Measurements from ENCODE around the gene MAPKAP1. TPM values are rescaled to one million over a fixed set of nuclear protein-coding genes. Genes with fewer than 3 reads are reported as not detected.
A peak's percentile ranks its signal among the peaks of the same experiment; 100 is the strongest.

Gene MAPKAP1
- polyA plus RNA-seq, 4 donors: 38.4 to 57.4 (median 43.6) TPM

- Histone ChIP-seq H3K27ac (ENCODE audit: low read depth in 1 of 3, low read length in 2 of 3) (no peak overlapping the region), H3K27me3 (ENCODE audit: control insufficient read depth in 3 of 3, insufficient read depth in 3 of 3, low read length in 3 of 3) (no peaks in the 10 kb centered on the region), H3K9me3 (ENCODE audit: control insufficient read depth in 2 of 2, insufficient read depth in 1 of 2, low read depth in 1 of 2, low read length in 1 of 2) (no peaks in the 10 kb centered on the region), H3K4me3 (ENCODE audit: low read depth in 1 of 3, low read length in 3 of 3) (no peak overlapping the region), H3K4me1 (ENCODE audit: control insufficient read depth in 3 of 3, insufficient read depth in 2 of 3, low read depth in 1 of 3, low read length in 2 of 3) (peaks cover 0 to 8% (median 3%) of the 10 kb centered on the region in 3 donors), H3K36me3 (ENCODE audit: control insufficient read depth in 3 of 3, insufficient read depth in 2 of 3, low read depth in 1 of 3, low read length in 3 of 3) (peaks cover 2 to 8% (median 3%) of the 10 kb centered on the region in 3 donors)
- 44 to 71% (median 61%) methylated on average over 12 of the region's 12 CpGs for WGBS, 3 donors
- FAIRE-seq: no peak
- DNase-seq: no peak
Measured at GRCh38 chr9:125541840-125542243, 165.2 kb downstream of the MAPKAP1 start.

GRCh38 chr9:125540497-125540896 is 166.5 kb downstream of the MAPKAP1 start:
- Histone ChIP-seq H3K4me3 (ENCODE audit: low read depth in 1 of 3, low read length in 3 of 3) (no peak overlapping the region), H3K9me3 (ENCODE audit: control insufficient read depth in 2 of 2, insufficient read depth in 1 of 2, low read depth in 1 of 2, low read length in 1 of 2) (no peaks in the 10 kb centered on the region), H3K4me1 (ENCODE audit: control insufficient read depth in 3 of 3, insufficient read depth in 2 of 3, low read depth in 1 of 3, low read length in 2 of 3) (peaks cover 0 to 8% (median 3%) of the 10 kb centered on the region in 3 donors), H3K27ac (ENCODE audit: low read depth in 1 of 3, low read length in 2 of 3) (no peak overlapping the region), H3K36me3 (ENCODE audit: control insufficient read depth in 3 of 3, insufficient read depth in 2 of 3, low read depth in 1 of 3, low read length in 3 of 3) (peaks cover 0 to 3% (median 0%) of the 10 kb centered on the region in 3 donors), H3K27me3 (ENCODE audit: control insufficient read depth in 3 of 3, insufficient read depth in 3 of 3, low read length in 3 of 3) (no peaks in the 10 kb centered on the region)
- FAIRE-seq (no peak), DNase-seq (no peak)
- WGBS, 3 donors: 94 to 97% (median 96%) methylated on average over 3 of the region's 3 CpGs

GRCh38 chr9:125538092-125538473 is 168.9 kb downstream of the MAPKAP1 start:
- Histone ChIP-seq H3K9me3 (ENCODE audit: control insufficient read depth in 2 of 2, insufficient read depth in 1 of 2, low read depth in 1 of 2, low read length in 1 of 2) (no peaks in the 10 kb centered on the region), H3K27ac (ENCODE audit: low read depth in 1 of 3, low read length in 2 of 3) (no peak overlapping the region), H3K27me3 (ENCODE audit: control insufficient read depth in 3 of 3, insufficient read depth in 3 of 3, low read length in 3 of 3) (no peaks in the 10 kb centered on the region), H3K4me1 (ENCODE audit: control insufficient read depth in 3 of 3, insufficient read depth in 2 of 3, low read depth in 1 of 3, low read length in 2 of 3) (peaks cover 0 to 5% (median 3%) of the 10 kb centered on the region in 3 donors), H3K36me3 (ENCODE audit: control insufficient read depth in 3 of 3, insufficient read depth in 2 of 3, low read depth in 1 of 3, low read length in 3 of 3) (peaks cover 0 to 3% (median 2%) of the 10 kb centered on the region in 3 donors), H3K4me3 (ENCODE audit: low read depth in 1 of 3, low read length in 3 of 3) (no peak overlapping the region)
- FAIRE-seq (no peak), DNase-seq (peak; percentile 35 to 77)
- 8 to 35% (median 26%) methylated on average over 2 of the region's 2 CpGs for WGBS, 3 donors

- H3K4me1 ChIP-seq (ENCODE audit: control insufficient read depth in 3 of 3, insufficient read depth in 2 of 3, low read depth in 1 of 3, low read length in 2 of 3): peaks cover 0 to 5% (median 3%) of the 10 kb centered on the region in 3 donors
- no peak overlapping the region for H3K4me3 ChIP-seq (ENCODE audit: low read depth in 1 of 3, low read length in 3 of 3)
- DNase-seq (no peak), FAIRE-seq (no peak)
- no peaks in the 10 kb centered on the region for H3K9me3 ChIP-seq (ENCODE audit: control insufficient read depth in 2 of 2, insufficient read depth in 1 of 2, low read depth in 1 of 2, low read length in 1 of 2)
- peak overlapping the region in 1 of 3 donors; percentile 55 for H3K27ac ChIP-seq (ENCODE audit: low read depth in 1 of 3, low read length in 2 of 3)
- no peaks in the 10 kb centered on the region for H3K27me3 ChIP-seq (ENCODE audit: control insufficient read depth in 3 of 3, insufficient read depth in 3 of 3, low read length in 3 of 3)
- 83 to 97% (median 88%) methylated on average over 2 of the region's 2 CpGs for WGBS, 3 donors
- peaks cover 0 to 2% (median 0%) of the 10 kb centered on the region in 3 donors for H3K36me3 ChIP-seq (ENCODE audit: control insufficient read depth in 3 of 3, insufficient read depth in 2 of 3, low read depth in 1 of 3, low read length in 3 of 3)
Measured at GRCh38 chr9:125537442-125538091, 169.4 kb downstream of the MAPKAP1 start.

- H3K4me3 ChIP-seq (ENCODE audit: low read depth in 1 of 3, low read length in 3 of 3): no peak overlapping the region
- H3K4me1 ChIP-seq (ENCODE audit: control insufficient read depth in 3 of 3, insufficient read depth in 2 of 3, low read depth in 1 of 3, low read length in 2 of 3): peaks cover 0 to 5% (median 3%) of the 10 kb centered on the region in 3 donors
- no peaks in the 10 kb centered on the region for H3K27me3 ChIP-seq (ENCODE audit: control insufficient read depth in 3 of 3, insufficient read depth in 3 of 3, low read length in 3 of 3)
- H3K27ac ChIP-seq (ENCODE audit: low read depth in 1 of 3, low read length in 2 of 3): no peak overlapping the region
- DNase-seq (no peak), FAIRE-seq (no peak)
- WGBS, 3 donors: 73 to 80% (median 76%) methylated on average over 1 of the region's 1 CpG
- H3K36me3 ChIP-seq (ENCODE audit: control insufficient read depth in 3 of 3, insufficient read depth in 2 of 3, low read depth in 1 of 3, low read length in 3 of 3): peaks cover 0 to 2% (median 0%) of the 10 kb centered on the region in 3 donors
- H3K9me3 ChIP-seq (ENCODE audit: control insufficient read depth in 2 of 2, insufficient read depth in 1 of 2, low read depth in 1 of 2, low read length in 1 of 2): no peaks in the 10 kb centered on the region
Measured at GRCh38 chr9:125536776-125537175, 170.2 kb downstream of the MAPKAP1 start.

GRCh38 chr9:125536167-125536772 is 170.7 kb downstream of the MAPKAP1 start:
- H3K4me3 ChIP-seq (ENCODE audit: low read depth in 1 of 3, low read length in 3 of 3): no peak overlapping the region
- H3K27ac ChIP-seq (ENCODE audit: low read depth in 1 of 3, low read length in 2 of 3): no peak overlapping the region
- DNase-seq (no peak), FAIRE-seq (no peak)
- 80 to 86% (median 84%) methylated on average over 3 of the region's 3 CpGs for WGBS, 3 donors
- H3K27me3 ChIP-seq (ENCODE audit: control insufficient read depth in 3 of 3, insufficient read depth in 3 of 3, low read length in 3 of 3): no peaks in the 10 kb centered on the region
- peaks cover 0 to 5% (median 3%) of the 10 kb centered on the region in 3 donors for H3K4me1 ChIP-seq (ENCODE audit: control insufficient read depth in 3 of 3, insufficient read depth in 2 of 3, low read depth in 1 of 3, low read length in 2 of 3)
- no peaks in the 10 kb centered on the region for H3K9me3 ChIP-seq (ENCODE audit: control insufficient read depth in 2 of 2, insufficient read depth in 1 of 2, low read depth in 1 of 2, low read length in 1 of 2)
- peaks cover 0 to 2% (median 0%) of the 10 kb centered on the region in 3 donors for H3K36me3 ChIP-seq (ENCODE audit: control insufficient read depth in 3 of 3, insufficient read depth in 2 of 3, low read depth in 1 of 3, low read length in 3 of 3)

GRCh38 chr9:125534971-125535701 is 171.9 kb downstream of the MAPKAP1 start:
- no peak overlapping the region for H3K4me3 ChIP-seq (ENCODE audit: low read depth in 1 of 3, low read length in 3 of 3)
- no peak for FAIRE-seq
- DNase-seq: no peak
- no peak overlapping the region for H3K27ac ChIP-seq (ENCODE audit: low read depth in 1 of 3, low read length in 2 of 3)
- peaks cover 0 to 5% (median 0%) of the 10 kb centered on the region in 3 donors for H3K36me3 ChIP-seq (ENCODE audit: control insufficient read depth in 3 of 3, insufficient read depth in 2 of 3, low read depth in 1 of 3, low read length in 3 of 3)
- H3K4me1 ChIP-seq (ENCODE audit: control insufficient read depth in 3 of 3, insufficient read depth in 2 of 3, low read depth in 1 of 3, low read length in 2 of 3): peaks cover 0 to 5% (median 3%) of the 10 kb centered on the region in 3 donors
- no peaks in the 10 kb centered on the region for H3K9me3 ChIP-seq (ENCODE audit: control insufficient read depth in 2 of 2, insufficient read depth in 1 of 2, low read depth in 1 of 2, low read length in 1 of 2)
- 76 to 77% (median 76%) methylated on average over 4 of the region's 4 CpGs for WGBS, 3 donors
- H3K27me3 ChIP-seq (ENCODE audit: control insufficient read depth in 3 of 3, insufficient read depth in 3 of 3, low read length in 3 of 3): no peaks in the 10 kb centered on the region

- no peak overlapping the region for H3K27ac ChIP-seq (ENCODE audit: low read depth in 1 of 3, low read length in 2 of 3)
- FAIRE-seq (no peak), DNase-seq (no peak)
- peaks cover 0 to 10% (median 0%) of the 10 kb centered on the region in 3 donors for H3K36me3 ChIP-seq (ENCODE audit: control insufficient read depth in 3 of 3, insufficient read depth in 2 of 3, low read depth in 1 of 3, low read length in 3 of 3)
- peaks cover 0 to 4% (median under 1%) of the 10 kb centered on the region in 3 donors for H3K4me1 ChIP-seq (ENCODE audit: control insufficient read depth in 3 of 3, insufficient read depth in 2 of 3, low read depth in 1 of 3, low read length in 2 of 3)
- WGBS, 3 donors: 89 to 91% (median 90%) methylated on average over 10 of the region's 10 CpGs
- H3K9me3 ChIP-seq (ENCODE audit: control insufficient read depth in 2 of 2, insufficient read depth in 1 of 2, low read depth in 1 of 2, low read length in 1 of 2): no peaks in the 10 kb centered on the region
- no peak overlapping the region for H3K4me3 ChIP-seq (ENCODE audit: low read depth in 1 of 3, low read length in 3 of 3)
- H3K27me3 ChIP-seq (ENCODE audit: control insufficient read depth in 3 of 3, insufficient read depth in 3 of 3, low read length in 3 of 3): no peaks in the 10 kb centered on the region
Measured at GRCh38 chr9:125532812-125533594, 174.0 kb downstream of the MAPKAP1 start.

Measured in small intestine (tissue), 7 donors.